HT1080 (cell line): ENCODE measurements around the gene KCNQ1. TPM values are rescaled to one million over a fixed set of nuclear protein-coding genes. Genes with fewer than 3 reads are reported as not detected.

Experiments used
- DNase-seq: peaks from one replicate; pipeline ENCODE4 v3.0.0-alpha.2; 2015; ENCODE audit warnings: low read depth
- total RNA-seq: library from RNA; depleted of rRNA; stranded (reverse); fragments of >200 nt; shearing (Covaris generic); gene quantifications from 2 replicates; pipeline ENCODE4 v1.2.3, GENCODE V29; 2014

KCNQ1 gene
- total RNA-seq, 1 experiment from 2014 or later, result not detected

- no peak for DNase-seq
These were observed 310.3 kb downstream of the KCNQ1 start for GRCh38 chr11:2755071-2755470.

- no peak for DNase-seq
These were observed 313.9 kb downstream of the KCNQ1 start for GRCh38 chr11:2758751-2759150.

- no peak for DNase-seq
These were observed 314.7 kb downstream of the KCNQ1 start for GRCh38 chr11:2759228-2760195.

- no peak for DNase-seq
These were observed 315.5 kb downstream of the KCNQ1 start for GRCh38 chr11:2760196-2760871.

GRCh38 chr11:2761131-2762030 is 316.6 kb downstream of the KCNQ1 start:
- no peak for DNase-seq

- DNase-seq, result no peak
These were observed 317.2 kb downstream of the KCNQ1 start for GRCh38 chr11:2762031-2762380.

- no peak for DNase-seq
These were observed 317.6 kb downstream of the KCNQ1 start for GRCh38 chr11:2762451-2762850.

GRCh38 chr11:2763984-2764383 is 319.2 kb downstream of the KCNQ1 start:
- no peak for DNase-seq

- no peak for DNase-seq
These were observed 320.7 kb downstream of the KCNQ1 start for GRCh38 chr11:2765491-2765890.

GRCh38 chr11:2766166-2766565 is 321.4 kb downstream of the KCNQ1 start:
- no peak for DNase-seq

- no peak for DNase-seq
These were observed 322.3 kb downstream of the KCNQ1 start for GRCh38 chr11:2767071-2767470.

- DNase-seq, result no peak
These were observed 323.0 kb downstream of the KCNQ1 start for GRCh38 chr11:2767801-2768200.

- peak; percentile 86 for DNase-seq
These were observed 323.9 kb downstream of the KCNQ1 start for GRCh38 chr11:2768471-2769408.

GRCh38 chr11:2769409-2770095 is 324.7 kb downstream of the KCNQ1 start:
- no peak for DNase-seq

GRCh38 chr11:2770096-2770751 is 325.4 kb downstream of the KCNQ1 start:
- no peak for DNase-seq

GRCh38 chr11:2770761-2771301 is 326.0 kb downstream of the KCNQ1 start:
- no peak for DNase-seq

GRCh38 chr11:2771758-2772466 is 327.1 kb downstream of the KCNQ1 start:
- DNase-seq, result no peak

GRCh38 chr11:2772544-2773031 is 327.8 kb downstream of the KCNQ1 start:
- DNase-seq, result peak; percentile 65
